ENCODE results near the gene SIRT7.

SIRT7 gene, protein sequence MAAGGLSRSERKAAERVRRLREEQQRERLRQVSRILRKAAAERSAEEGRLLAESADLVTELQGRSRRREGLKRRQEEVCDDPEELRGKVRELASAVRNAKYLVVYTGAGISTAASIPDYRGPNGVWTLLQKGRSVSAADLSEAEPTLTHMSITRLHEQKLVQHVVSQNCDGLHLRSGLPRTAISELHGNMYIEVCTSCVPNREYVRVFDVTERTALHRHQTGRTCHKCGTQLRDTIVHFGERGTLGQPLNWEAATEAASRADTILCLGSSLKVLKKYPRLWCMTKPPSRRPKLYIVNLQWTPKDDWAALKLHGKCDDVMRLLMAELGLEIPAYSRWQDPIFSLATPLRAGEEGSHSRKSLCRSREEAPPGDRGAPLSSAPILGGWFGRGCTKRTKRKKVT

DNA sequence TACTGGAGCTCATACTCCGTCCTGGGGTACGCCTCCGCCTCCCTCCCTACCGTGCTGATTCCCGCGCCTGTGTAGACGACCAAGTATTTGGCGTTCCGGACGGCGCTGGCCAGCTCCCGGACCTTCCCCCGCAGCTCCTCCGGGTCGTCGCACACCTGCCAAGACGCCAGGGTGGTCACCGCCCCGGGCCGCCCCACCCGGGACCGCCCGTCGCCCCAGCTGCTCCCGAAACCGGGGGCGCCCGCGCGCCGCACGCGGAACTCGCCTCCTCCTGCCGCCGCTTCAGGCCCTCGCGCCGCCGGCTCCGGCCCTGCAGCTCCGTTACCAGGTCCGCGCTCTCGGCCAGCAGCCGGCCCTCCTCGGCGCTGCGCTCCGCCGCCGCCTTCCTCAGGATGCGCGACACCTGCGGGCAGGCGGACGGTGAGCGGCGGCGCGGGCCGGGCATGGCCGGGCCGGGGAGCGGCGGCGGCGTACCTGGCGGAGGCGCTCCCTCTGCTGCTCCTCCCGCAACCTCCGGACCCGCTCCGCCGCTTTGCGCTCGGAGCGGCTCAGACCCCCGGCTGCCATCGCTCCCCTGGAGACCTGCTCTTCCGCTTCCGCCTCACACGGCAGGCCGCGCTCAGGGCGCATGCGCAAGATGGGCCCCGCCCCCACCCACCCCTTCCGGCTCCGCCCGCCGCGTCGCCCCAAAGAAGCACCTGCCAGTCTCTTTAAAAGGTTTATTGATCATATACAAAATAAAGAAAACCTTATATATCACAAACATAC, at the start of gene SIRT7:
SIRT7 (minus strand) TSS at position 612 of the 768 bp plus-strand sequence; CDS start at position 567, 45 bp downstream.
- peak; percentile 88 for DNase-seq (ENCODE audit: low spot score)

DNA sequence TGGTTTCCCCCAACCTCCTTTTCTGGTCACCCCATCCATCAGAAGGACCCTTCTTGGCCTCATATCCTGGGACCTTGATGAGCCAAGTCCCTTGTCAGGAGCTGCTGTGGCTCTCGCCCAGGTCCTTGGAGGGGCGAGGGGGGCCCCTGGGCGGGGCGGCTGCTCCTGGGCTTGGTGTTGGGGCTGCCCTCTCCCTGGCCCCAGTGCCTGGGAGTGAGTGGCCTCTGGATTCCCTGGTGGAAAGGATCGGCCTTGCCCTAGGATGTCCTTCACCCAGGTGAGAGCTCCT, 49.2 kb upstream of the SIRT7 start:
- DNase-seq (ENCODE audit: low spot score) = no peak

DNA sequence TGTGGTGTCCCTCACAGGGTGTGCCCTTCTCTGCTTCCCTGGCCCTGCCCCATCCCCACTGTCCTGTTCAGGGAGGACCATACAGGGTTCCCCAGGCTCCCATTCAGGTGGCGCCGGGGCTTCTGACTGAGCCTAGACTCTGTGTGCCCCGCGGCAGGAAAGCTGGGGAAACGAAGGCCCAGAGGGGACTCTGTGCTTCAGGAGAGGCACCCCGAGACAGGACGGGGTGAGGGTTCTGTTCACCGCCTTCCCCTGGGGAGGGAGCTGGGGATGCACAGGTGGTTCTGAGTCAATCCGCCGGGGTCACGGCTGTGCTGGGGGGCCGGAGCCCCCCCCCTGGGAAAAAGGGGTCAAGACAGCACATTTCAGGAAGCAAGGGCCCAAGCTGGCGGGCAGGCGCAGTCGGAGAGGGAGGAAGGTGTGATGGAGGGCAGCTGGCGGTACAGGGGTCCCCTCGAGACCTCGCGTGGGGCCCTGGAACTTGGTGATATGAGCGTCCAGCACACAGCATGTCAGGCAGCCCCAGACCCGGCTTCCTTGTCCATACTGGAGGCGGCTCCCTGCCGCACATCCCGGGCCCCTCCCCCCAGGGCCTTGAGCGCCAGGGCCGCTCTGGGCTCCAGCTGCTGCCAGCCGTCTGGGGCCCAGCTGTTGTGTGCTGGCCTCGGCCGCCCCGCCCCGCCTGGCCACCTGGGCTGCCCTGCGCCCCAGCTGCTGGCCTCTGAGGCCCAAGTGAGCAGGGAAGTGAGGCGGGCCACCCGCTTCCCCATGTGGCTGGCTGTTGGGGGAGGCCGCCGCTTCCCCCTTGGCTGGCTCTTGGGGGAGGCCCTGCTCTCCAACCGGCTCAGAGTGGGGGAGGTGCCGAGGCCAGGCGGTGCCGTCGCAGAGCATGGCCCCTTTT, 48.6 kb upstream of the SIRT7 start:
- DNase-seq (ENCODE audit: low spot score) = no peak

DNA sequence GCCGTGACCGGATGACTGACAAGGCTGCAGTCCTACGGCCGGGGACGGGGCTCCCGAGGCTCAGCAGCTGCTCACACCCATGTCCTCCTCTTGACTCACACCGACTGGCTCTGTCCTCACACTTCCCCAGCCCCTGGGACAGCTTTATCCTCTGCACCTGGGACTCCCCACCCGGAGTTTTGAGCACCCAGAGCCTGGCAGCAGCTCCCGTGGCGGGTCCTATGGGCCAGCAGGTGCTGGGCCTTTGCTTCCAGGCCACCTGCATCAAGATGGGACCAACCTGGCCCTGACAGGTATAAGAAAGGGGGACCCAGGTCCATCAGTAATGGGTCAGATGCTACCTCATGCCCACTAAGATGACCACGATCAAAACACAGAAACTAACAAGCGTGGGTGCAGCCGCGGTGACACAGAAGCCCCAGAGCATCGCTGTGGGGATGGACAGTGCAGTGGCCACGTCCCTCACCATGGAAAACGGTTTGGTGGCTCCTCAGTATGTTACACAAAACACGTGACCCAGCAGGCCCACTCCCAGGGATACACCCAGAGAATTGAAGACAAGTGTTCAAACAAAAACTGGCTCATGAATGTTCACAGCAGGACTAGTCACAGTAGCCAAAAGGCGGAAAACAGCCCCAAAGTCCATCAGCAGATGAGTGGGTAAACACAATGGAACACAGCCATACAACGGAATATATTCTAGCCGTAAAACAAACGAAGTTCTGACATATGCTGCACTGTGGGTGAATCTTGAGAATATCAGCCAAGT, 46.3 kb upstream of the SIRT7 start:
- DNase-seq (ENCODE audit: low spot score) = no peak

DNA sequence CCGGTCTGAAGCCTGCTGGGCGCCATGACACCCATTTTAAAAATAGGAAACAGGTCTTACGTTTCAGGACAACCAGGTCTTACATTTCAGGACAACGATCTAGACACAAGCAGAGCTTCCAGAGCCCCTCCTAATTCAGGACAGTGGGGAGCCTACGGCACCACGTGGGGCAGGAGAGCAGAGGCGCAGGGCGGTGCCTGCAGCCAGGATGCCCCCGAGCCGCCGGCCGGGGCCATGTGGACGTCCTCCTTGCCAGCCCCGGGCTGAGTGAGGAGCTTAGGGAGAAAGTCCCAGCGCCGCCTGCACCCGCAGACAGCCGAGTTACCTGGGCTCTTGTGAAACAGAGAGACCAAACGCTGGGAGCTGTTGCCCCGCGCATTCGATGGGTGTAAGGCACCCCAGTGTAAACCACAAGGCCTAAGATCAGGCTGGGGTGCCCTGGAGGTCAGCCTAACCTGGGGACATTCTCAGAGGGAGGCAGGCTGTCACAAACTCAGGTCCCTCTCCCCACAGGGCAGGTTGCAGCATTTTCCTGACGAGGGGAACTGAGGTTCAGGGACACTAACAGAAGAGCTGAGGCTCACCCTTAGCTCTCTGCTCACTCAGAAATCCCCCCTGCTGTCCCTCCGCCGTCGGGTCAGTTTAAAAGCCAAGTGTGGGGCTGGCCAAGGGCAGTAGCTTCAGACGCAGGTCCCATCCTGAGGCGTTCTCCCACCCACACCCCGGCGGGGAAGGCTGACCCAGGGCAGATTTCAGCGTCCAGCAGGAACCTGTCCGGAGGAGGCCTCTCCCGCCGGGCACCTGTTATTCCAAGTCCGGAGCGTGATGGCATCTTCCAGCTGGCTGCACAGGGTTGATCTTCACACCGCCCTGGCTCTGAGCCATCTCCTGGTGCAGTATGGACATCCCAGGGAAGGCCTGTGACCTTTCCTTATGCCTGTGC, 44.8 kb upstream of the SIRT7 start:
- no peak for DNase-seq (ENCODE audit: low spot score)

DNA sequence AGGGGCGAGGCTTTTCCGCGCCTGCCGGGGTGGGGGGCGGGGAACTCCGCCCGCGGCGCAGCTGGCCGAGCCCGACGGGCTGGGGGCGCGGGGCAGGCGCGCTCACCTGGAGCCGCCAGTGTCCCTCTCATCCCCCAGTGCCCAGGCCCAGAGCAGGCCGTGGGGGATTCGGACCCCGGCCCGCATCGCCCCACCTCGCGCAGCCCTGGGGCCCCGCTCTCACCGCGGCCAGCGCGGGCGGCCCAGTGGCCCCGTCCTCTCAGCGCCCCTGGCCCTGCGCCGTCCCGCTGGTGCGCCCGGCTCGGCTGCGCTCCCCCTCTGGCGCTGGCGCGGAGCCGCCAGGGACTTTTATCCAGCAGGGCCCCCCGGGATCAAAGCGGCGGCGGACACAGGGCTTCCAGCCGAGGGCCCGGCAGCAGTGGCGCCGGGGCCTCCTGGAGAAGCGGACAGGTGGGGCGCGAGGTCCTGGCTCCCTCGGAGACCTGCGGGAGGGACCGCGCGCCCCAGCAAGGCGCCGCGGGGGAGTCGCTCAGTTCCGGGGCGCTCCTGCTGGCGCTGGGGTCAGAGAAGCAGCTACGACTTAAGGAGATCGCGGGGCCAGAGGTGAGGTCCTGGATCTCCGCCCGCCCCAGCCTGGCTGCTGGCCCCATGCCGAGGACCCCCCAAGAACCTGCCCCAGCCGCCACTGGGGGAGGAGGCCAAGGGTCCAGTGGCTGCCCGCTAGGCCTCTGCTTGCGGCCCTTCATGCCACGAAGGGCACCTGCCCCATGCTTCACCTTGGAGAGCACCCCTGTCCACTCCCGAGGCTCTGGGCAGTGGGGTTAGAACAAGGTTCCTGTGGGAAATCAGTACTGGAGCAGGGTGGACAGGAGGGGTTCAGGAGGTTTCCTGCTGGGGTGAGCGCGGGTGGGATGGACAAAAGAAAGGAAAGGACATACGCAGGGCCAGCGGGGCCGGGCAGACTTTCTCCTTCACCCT, 43.8 kb upstream of the SIRT7 start:
- no peak for DNase-seq (ENCODE audit: low spot score)

DNA sequence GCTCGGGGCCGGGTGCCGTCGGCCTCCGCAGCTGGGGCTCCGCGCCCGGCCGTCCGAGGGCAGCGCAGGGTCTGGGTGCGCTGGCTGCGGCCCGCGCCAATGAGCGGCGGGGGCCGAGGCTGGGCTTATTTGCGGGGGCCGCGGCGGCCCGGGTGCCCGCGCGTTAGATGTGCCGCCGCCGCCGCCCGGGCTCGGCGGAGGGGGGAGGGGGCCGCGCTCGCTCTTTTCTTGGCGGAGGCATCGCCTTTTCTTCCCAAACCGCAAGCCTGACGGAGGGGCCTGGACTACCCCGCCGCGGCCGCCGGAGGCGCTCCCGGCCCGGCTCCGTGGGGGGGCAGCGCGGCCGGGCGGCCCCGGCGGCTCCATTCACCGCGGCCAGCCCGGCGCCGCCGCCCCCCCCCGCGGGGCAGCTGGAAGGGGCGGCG, 43.1 kb upstream of the SIRT7 start, which contains the start of gene NOTUM:
NOTUM (minus strand) TSS at position 101 of the 425 bp plus-strand sequence. CDS start 278 bp downstream, outside the sequence.
- DNase-seq (ENCODE audit: low spot score) = no peak

DNA sequence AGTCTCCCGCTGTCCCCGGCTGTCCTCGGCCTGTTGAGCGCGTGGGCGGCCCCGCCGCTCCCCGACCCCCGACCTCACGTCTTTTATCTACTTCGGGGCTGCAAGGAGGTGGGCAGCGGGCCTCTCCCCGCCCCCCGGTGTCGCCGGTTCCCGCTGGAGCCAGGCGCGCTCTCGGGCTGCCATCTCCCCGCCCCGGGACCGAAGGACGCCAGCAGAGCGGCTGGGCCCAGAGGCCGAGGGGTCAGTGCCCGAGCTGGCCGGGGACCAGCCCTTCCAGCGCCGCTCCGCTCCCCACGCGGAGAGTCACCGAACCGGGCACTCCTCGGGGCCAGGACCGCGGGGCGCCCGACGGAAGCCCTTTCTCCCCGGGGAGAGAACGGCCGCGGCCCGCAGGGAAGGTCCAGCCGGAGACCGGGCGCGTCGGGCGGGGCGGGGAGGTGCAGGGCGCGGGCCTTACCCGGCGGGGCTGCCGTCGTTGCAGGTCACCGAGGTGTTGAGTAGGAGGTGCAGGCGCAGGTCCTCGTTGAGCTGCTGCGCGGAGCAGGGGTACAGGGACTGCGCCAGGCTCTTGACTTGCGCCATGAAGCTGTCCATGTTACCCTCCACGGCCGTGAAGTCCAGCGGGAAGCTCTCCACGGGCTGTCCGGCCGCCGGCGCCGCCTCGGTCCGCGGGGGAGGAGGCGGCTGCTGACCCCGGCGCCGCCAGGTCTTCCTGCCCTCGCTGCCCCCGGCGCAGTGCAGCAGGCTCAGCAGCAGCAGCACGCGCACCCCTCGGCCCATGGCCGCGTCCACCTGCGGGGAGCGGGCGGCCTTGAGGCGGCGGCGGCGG, 42.4 kb upstream of the SIRT7 start:
- DNase-seq (ENCODE audit: low spot score) = no peak

DNA sequence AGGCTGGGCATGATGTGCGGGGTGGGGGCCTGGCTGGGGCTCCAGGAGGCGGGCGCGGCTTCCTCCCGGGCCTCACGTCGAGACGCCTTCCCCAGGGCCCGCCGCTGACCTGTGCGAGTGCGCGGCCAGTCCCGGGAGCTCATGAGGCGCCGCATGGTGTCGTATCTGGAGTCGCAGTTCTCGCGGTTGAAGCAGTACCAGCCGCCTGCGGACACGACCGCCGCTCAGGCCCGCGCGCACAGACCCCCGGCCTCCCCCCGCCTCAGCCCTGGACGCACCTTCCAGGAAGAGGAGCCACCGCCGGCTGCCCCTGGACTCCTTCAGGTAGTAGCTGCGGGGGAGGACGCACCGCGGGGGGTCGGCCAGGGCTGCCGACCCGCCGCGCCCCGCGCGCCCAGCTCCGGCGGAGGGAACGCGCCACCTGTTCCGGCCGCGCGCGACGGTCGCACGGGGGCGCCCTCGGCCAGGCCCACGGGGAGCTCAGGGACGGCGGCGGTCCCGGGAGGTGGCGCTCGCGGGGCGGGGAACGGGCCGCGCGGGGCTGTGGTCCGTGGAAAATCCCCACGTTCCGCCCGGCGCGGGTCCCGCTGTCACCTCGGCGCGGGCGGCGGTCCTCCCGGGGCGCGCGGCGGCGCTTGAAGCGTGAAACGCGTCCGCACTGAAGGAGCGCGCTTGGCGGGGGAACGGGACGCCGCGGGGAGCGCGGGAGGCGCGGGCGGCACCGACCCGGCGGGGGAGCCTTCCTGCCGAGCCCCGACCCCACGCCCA, 41.6 kb upstream of the SIRT7 start:
- DNase-seq (ENCODE audit: low spot score) = peak; percentile 73

DNA sequence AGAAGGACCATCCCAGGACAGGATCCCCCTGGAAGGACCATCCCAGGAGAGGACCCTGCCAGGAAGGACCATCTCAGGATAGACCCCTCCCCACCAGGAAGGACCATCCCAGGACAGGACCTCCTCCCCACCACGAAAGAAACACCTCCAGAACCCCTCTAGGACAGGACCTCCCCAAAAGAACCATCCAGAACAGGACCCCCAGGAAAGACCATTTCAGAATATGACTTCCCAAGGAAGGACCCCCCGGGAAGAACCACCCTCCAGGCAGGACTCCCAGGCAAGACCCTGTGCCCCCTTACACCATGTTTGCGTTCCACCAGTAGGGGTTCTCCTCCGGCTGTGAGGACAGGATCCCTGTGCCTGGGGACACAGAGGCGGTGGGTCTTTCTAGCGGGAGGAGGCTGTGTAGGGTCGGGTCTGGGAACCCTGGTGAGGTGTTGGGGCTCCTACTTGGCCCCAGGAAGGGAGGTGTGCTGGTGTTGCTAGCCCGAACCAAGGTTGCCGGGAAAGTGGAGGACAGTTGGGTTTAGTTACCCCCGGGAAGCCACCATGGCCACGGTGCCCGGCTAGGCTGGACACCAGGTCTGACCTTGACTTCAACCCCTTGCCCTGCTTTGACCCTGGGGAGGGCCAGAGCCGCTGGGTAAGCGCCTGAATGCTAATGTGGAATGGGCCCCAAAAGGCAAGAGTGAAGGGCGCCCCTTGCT, 40.8 kb upstream of the SIRT7 start:
- no peak for DNase-seq (ENCODE audit: low spot score)

DNA sequence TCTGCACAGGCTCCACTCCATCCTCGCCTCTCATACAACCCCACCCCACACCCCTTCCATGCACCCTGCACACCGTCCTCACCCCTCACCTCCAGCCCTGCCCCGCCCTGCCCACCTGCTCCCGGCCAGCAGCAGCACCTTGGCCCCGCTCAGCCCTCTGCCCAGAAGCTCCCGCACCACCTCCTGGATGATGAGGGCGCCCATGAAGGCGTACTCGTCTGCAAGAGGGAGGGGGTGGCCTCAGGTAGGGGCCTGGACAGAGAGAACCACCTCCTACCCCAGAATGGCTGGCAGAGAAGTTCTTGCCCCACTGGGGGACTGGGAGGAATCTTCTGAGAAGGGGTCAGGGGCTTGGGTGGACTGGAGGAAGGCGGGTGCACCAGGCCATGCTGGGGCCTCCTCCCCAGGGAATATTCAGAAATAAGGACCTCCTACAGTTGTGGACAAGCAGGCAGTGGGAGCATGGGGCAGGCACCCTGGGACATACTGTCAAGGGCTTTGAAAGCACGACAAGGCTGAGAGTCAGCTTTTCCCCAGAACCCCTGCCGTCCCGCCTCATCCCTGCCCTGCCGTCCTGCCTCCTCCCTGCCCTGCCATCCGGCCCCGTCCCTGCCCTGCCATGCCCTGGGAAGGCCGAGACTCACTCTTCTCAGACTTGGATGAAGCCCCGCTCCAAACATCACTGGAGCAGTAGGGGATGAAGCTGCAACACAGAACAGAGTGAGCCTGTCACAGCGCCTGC, 39.9 kb upstream of the SIRT7 start:
- no peak for DNase-seq (ENCODE audit: low spot score)

DNA sequence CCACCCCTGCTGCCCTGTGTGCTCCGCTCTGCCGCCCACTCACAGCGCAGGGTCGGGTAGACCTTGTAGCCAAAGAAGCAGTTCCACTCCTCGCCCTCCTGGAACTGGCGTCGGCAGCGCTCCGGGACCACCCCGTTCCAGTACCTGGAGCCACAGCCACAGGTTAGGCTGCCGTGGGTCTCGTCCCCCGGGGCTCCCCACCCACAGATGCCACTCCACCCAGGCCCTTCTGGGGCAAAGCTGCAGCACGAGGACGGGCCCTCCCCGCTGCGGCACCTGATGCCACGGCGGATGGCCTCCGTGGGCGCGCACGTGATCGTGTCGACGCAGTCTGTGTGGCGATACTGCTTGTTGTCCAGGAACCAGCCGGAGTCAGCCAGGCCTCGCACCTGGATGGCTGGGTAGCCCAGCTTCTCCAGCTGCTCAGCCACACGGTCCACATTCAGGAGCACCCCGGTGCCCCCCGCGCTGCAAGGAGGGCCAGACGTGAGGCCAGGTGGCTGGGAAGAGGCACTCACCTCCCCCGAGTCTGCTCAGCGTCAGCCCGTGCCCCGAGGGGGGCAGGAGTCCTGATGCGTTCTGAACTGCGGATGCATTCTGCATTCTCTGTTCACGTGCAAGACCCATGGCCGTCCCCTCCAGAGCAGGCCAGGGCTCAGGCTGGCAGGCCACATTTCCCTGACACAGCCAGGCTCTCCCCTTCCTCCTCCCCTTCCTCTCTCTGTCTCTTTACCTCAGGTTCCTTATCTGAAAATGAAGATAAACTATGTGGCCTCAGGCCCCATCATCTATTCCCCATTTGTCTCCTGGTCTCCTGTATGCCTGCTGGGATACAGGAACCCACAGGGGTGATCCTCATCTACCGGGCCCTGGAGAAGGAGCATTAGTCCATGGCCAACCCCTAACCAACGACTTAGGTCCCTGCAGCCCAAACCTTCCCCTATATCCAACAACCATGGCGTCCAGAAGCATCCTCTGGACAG, 38.9 kb upstream of the SIRT7 start:
- DNase-seq (ENCODE audit: low spot score) = no peak

DNA sequence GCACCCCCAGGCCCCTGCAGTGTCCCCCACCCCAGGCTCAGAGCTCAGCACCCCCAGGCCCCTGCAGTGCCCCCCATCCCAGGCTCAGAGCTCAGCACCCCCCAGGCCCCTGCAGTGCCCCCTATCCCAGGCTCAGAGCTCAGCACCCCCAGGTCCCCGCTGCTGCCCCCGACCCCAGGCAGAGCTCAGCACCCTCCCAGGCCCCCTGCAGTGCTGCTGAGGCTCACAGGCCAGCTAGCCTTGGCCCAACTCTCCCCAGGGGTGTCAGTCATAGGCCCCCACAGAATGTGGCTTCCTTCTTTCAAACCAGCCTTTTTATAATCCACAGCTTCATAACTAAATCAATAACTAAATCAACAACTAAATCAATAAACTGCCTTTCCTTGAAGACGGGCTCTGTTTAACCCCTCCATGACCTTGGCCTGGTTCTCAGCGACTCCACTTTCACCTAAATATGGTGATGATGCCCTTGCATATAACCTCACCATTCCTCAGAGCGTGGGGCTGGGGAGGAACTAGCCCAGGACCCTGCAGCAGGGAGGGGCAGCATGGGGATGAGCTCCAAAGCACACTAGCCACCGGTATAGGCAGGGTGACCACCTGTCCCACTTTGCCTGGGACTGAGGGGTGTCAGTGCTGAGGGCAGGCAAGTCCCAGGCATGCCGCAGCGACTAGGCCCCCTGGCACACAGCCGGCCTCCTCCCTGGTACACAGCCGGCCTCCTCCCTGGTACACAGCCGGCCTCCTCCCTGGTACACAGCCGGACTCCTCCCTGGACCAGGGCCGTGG, 38.0 kb upstream of the SIRT7 start:
- DNase-seq (ENCODE audit: low spot score) = no peak

DNA sequence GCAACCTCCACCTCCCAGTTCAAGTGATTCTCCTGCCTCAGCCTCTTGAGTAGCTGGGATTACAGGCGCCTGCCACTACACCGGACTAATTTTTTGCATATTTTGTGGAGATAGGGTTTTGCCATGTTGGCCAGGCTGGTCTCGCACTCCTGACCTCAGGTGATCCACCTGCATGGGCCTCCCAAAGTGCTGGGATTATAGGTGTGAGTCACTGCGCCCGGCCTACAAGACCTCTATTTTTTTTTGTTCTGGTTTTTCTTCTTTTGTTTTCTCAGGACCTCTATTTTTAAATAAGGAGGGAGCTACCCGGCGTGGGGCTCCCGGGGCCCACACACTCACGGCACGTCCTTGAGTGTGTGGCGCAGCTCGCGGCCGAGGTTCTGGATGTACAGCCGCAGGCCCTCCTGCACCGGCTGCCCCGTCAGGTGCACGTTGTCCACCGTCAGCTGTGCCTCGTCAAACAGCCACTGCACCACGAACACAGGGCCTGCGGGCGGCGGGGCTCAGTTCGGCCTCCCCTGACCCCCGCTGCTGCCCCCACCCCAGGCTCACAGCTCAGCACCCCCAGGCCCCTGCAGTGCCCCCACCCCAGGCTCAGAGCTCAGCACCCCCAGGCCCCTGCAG, 37.2 kb upstream of the SIRT7 start:
- DNase-seq (ENCODE audit: low spot score) = no peak
